SK-N-SH treated with all-trans-retinoic acid at 6 μM for 48 hours (cell line): ENCODE results near the gene ESPNL.

Experiments
- ATAC-seq: fragments of 200-7000 bp; cut with Tn5 transposase; 3 replicates; pipeline ENCODE4 v1.9.1; 2020; ENCODE audit warnings: mild to moderate bottlenecking, moderate library complexity
- ARNTL ChIP-seq: fragments of 450-650 bp; formaldehyde crosslinking; IDR thresholded peaks from 2 replicates; pipeline ENCODE4 v1.5.0; 2020; ENCODE audit warnings: low read depth, mild to moderate bottlenecking, moderate library complexity, borderline replicate concordance
- CSDC2 ChIP-seq: fragments of 250-450 bp; sonication (Bioruptor Pico); IDR thresholded peaks from 2 replicates; pipeline ENCODE4 v1.5.0; 2020; ENCODE audit warnings: mild to moderate bottlenecking, moderate library complexity
- GLIS3 ChIP-seq: fragments of 250-450 bp; sonication (Bioruptor Pico); IDR thresholded peaks from 2 replicates; pipeline ENCODE4 v1.5.0; 2020; ENCODE audit warnings: mild to moderate bottlenecking, moderate library complexity
- ISL1 ChIP-seq: fragments of 250-450 bp; sonication (Bioruptor Pico); IDR thresholded peaks from 2 replicates; pipeline ENCODE4 v2.1.2; 2022; ENCODE audit warnings: mild to moderate bottlenecking, moderate library complexity
- OSR1 ChIP-seq: fragments of 250-450 bp; sonication (Bioruptor Pico); IDR thresholded peaks from 2 replicates; pipeline ENCODE4 v1.8.0; 2022; ENCODE audit warnings: moderate library complexity, mild to moderate bottlenecking, inconsistent platforms
- PPARA ChIP-seq: fragments of 250-450 bp; sonication (Bioruptor Pico); IDR thresholded peaks from 2 replicates; pipeline ENCODE4 v1.5.0; 2020; ENCODE audit warnings: mild to moderate bottlenecking, borderline replicate concordance
- RARB ChIP-seq: fragments of 250-450 bp; sonication (Bioruptor Pico); IDR thresholded peaks from 2 replicates; pipeline ENCODE4 v1.8.0; 2021; ENCODE audit warnings: mild to moderate bottlenecking, moderate library complexity
- SNAI2 ChIP-seq: fragments of 250-450 bp; sonication (Bioruptor Pico); IDR thresholded peaks from 2 replicates; pipeline ENCODE4 v1.5.0; 2020; ENCODE audit warnings: mild to moderate bottlenecking, moderate library complexity
- TCF4 ChIP-seq: fragments of 250-450 bp; sonication (Bioruptor Pico); IDR thresholded peaks from 2 replicates; pipeline ENCODE4 v1.8.0; 2021; ENCODE audit warnings: mild to moderate bottlenecking, moderate library complexity, borderline replicate concordance
- ZFP3 ChIP-seq: fragments of 250-450 bp; sonication (Bioruptor Pico); IDR thresholded peaks from 2 replicates; pipeline ENCODE4 v1.5.0; 2020; ENCODE audit warnings: mild to moderate bottlenecking, moderate library complexity
- ZFP30 ChIP-seq: fragments of 450-650 bp; formaldehyde crosslinking; IDR thresholded peaks from 2 replicates; pipeline ENCODE4 v1.5.0; 2022; ENCODE audit warnings: mild to moderate bottlenecking, moderate library complexity
- ZNF565 ChIP-seq: fragments of 450-650 bp; formaldehyde crosslinking; conservative IDR thresholded peaks from 2 replicates; pipeline ENCODE4 v1.5.0; 2020; ENCODE audit warnings: low read depth, mild to moderate bottlenecking, moderate library complexity
- ZNF70 ChIP-seq: fragments of 450-650 bp; formaldehyde crosslinking; IDR thresholded peaks from 2 replicates; pipeline ENCODE4 v1.5.0; 2020; ENCODE audit warnings: mild to moderate bottlenecking, moderate library complexity
- ZNF8 ChIP-seq: fragments of 450-650 bp; formaldehyde crosslinking; IDR thresholded peaks from 2 replicates; pipeline ENCODE4 v1.5.0; 2020; ENCODE audit warnings: mild to moderate bottlenecking, moderate library complexity
- TF ChIP-seq, protein P1 (sequence below): fragments of 250-450 bp; sonication (Bioruptor Pico); IDR thresholded peaks from 2 replicates; pipeline ENCODE4 v1.5.1; 2021; ENCODE audit warnings: mild to moderate bottlenecking, moderate library complexity
- TF ChIP-seq, protein P2 (sequence below): fragments of 250-450 bp; sonication (Bioruptor Pico); IDR thresholded peaks from 2 replicates; pipeline ENCODE4 v1.8.0; 2020; ENCODE audit warnings: mild to moderate bottlenecking, moderate library complexity, borderline replicate concordance
- TF ChIP-seq, protein P3 (sequence below): fragments of 250-450 bp; sonication (Bioruptor Pico); IDR thresholded peaks from 2 replicates; pipeline ENCODE4 v1.8.0; 2021; ENCODE audit warnings: low read depth, mild to moderate bottlenecking, moderate library complexity, borderline replicate concordance
- TF ChIP-seq, protein P4 (sequence below): fragments of 250-450 bp; sonication (Bioruptor Pico); IDR thresholded peaks from 2 replicates; pipeline ENCODE4 v1.5.1; 2020; ENCODE audit warnings: low read depth, mild to moderate bottlenecking, moderate library complexity
- TF ChIP-seq, protein P5 (sequence below): fragments of 250-450 bp; sonication (Bioruptor Pico); IDR thresholded peaks from 2 replicates; pipeline ENCODE4 v1.5.0; 2020; ENCODE audit warnings: mild to moderate bottlenecking, moderate library complexity

Gene ESPNL

DNA sequence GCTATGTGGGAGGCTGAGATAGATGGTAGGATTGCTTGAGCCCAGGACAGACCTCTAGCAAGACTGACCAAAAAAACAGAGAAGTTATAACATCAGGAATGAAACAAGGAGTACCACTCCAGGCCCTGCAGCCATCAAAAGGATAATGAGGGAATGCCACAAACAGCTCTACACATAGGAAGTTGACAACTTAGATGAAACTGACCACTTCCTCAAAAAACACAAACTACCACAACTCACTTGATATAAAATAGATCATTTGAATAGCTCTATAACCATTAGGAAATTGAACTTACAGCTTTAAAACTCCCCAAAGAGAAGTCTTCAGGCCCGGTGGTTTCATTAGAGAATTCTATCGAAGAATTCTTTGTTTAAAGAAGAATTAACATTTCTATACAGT is 12.9 kb upstream of the ESPNL start:
- ATAC-seq: no peak
- TF ChIP-seq PPARA (CRISPR knock-in tag): no peak
- TF ChIP-seq, protein P1, sequence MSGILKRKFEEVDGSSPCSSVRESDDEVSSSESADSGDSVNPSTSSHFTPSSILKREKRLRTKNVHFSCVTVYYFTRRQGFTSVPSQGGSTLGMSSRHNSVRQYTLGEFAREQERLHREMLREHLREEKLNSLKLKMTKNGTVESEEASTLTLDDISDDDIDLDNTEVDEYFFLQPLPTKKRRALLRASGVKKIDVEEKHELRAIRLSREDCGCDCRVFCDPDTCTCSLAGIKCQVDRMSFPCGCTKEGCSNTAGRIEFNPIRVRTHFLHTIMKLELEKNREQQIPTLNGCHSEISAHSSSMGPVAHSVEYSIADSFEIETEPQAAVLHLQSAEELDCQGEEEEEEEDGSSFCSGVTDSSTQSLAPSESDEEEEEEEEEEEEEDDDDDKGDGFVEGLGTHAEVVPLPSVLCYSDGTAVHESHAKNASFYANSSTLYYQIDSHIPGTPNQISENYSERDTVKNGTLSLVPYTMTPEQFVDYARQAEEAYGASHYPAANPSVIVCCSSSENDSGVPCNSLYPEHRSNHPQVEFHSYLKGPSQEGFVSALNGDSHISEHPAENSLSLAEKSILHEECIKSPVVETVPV: no peak

DNA sequence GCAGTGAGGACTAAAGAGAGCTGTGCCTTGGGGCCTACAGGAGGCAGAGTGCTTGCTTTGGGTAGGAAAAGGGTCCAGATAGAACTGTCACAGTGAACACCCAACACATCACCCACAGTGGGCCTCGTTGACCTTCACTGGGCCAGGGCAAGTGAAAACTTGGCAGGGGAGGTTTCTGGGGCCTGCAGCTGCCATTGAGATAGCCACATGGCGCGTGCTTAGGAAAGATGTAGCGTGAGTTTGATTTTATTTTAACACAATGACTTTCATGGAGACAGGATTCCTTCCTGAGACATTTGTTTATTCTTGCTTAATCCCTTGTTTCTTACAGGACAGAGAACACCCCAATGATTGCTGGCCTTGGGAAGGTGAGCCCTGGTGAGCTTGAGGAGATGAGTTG is 9.3 kb upstream of the ESPNL start:
- ATAC-seq: no peak

DNA sequence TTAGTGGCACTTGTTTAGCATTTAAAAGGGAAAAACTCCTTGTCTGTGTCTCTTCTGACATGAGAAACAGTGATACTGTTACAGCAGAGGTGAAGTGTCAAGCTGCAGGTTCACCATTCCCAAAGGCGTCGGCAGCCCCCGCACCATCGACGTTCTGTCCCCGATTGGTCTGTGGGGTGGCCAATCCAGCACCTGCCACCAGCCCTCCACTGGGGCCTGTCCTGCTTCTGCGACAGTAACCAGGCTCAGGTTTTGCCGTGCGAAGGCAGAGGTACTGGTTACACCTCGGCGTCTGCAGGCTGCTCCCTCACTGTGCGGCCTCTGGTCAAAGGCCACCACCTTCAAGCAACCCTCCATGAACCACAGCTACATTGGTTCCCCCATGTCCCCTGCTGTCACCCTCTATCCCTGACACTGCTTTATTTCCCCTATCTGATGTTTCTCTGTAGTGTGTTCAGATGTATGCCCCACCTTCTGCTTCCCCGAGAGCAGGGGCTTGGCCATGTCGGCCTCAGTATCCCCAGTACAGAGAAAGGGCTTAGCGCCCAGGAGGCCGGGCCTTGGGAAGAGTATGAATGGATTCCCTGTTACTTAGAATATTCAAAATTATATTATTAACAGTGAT is 8.6 kb upstream of the ESPNL start:
- TF ChIP-seq, protein P2, sequence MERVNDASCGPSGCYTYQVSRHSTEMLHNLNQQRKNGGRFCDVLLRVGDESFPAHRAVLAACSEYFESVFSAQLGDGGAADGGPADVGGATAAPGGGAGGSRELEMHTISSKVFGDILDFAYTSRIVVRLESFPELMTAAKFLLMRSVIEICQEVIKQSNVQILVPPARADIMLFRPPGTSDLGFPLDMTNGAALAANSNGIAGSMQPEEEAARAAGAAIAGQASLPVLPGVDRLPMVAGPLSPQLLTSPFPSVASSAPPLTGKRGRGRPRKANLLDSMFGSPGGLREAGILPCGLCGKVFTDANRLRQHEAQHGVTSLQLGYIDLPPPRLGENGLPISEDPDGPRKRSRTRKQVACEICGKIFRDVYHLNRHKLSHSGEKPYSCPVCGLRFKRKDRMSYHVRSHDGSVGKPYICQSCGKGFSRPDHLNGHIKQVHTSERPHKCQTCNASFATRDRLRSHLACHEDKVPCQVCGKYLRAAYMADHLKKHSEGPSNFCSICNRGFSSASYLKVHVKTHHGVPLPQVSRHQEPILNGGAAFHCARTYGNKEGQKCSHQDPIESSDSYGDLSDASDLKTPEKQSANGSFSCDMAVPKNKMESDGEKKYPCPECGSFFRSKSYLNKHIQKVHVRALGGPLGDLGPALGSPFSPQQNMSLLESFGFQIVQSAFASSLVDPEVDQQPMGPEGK (CRISPR knock-in tag): no peak
- TF ChIP-seq PPARA (CRISPR knock-in tag) (no peak), RARB (CRISPR knock-in tag) (no peak), GLIS3 (CRISPR knock-in tag) (no peak), ISL1 (CRISPR knock-in tag) (no peak), TCF4 (CRISPR knock-in tag) (no peak), ZNF70 (CRISPR knock-in tag) (no peak), ZNF565 (CRISPR knock-in tag) (no peak), SNAI2 (no peak)
- no peak for ATAC-seq

More for the DNA sequence above, 9.3 kb upstream of the ESPNL start:
- TF ChIP-seq ARNTL (CRISPR knock-in tag): no peak
- no peak for TF ChIP-seq ISL1 (CRISPR knock-in tag)
- TF ChIP-seq, protein P3, sequence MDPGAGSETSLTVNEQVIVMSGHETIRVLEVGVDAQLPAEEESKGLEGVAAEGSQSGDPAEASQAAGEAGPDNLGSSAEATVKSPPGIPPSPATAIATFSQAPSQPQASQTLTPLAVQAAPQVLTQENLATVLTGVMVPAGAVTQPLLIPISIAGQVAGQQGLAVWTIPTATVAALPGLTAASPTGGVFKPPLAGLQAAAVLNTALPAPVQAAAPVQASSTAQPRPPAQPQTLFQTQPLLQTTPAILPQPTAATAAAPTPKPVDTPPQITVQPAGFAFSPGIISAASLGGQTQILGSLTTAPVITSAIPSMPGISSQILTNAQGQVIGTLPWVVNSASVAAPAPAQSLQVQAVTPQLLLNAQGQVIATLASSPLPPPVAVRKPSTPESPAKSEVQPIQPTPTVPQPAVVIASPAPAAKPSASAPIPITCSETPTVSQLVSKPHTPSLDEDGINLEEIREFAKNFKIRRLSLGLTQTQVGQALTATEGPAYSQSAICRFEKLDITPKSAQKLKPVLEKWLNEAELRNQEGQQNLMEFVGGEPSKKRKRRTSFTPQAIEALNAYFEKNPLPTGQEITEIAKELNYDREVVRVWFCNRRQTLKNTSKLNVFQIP (CRISPR knock-in tag): no peak
- no peak for TF ChIP-seq TCF4 (CRISPR knock-in tag)
- TF ChIP-seq ZNF70 (CRISPR knock-in tag): no peak

DNA sequence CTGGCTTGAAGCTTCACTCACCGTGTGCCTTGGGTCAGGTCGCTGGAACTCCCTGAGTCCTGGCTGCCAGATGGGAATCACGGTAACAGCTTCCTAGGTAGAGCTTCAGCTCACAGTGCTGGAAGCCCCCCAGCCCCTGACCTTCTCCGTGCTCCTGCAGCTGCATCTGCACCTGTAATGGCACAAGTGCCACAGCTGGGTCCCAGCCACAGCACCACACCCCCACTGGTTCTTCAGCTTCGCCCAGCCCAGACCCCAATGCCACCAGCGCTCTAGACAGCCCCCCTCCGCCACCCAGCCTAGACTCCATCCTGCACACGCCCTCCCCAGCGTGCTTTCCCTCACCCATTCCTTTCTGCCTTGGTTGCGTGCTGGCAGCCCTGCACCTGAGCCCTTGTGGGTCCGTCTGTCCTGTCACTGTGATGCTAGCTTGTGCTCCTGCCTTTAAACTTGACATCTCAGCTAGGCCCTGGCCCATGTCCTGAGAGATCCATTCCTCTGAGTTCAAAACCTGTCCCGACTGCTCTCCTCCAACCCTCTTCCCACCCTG is 7.6 kb upstream of the ESPNL start:
- no peak for ATAC-seq
- no peak for TF ChIP-seq ZNF565 (CRISPR knock-in tag)
- TF ChIP-seq, protein P1: no peak
- TF ChIP-seq TCF4 (CRISPR knock-in tag): no peak
- TF ChIP-seq, protein P4, sequence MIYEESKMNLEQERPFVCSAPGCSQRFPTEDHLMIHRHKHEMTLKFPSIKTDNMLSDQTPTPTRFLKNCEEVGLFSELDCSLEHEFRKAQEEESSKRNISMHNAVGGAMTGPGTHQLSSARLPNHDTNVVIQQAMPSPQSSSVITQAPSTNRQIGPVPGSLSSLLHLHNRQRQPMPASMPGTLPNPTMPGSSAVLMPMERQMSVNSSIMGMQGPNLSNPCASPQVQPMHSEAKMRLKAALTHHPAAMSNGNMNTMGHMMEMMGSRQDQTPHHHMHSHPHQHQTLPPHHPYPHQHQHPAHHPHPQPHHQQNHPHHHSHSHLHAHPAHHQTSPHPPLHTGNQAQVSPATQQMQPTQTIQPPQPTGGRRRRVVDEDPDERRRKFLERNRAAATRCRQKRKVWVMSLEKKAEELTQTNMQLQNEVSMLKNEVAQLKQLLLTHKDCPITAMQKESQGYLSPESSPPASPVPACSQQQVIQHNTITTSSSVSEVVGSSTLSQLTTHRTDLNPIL (CRISPR knock-in tag): no peak
- no peak for TF ChIP-seq ARNTL (CRISPR knock-in tag)
- TF ChIP-seq ZFP30 (CRISPR knock-in tag): no peak
- TF ChIP-seq, protein P3 (CRISPR knock-in tag): no peak
- no peak for TF ChIP-seq CSDC2 (CRISPR knock-in tag)
- TF ChIP-seq, protein P5, sequence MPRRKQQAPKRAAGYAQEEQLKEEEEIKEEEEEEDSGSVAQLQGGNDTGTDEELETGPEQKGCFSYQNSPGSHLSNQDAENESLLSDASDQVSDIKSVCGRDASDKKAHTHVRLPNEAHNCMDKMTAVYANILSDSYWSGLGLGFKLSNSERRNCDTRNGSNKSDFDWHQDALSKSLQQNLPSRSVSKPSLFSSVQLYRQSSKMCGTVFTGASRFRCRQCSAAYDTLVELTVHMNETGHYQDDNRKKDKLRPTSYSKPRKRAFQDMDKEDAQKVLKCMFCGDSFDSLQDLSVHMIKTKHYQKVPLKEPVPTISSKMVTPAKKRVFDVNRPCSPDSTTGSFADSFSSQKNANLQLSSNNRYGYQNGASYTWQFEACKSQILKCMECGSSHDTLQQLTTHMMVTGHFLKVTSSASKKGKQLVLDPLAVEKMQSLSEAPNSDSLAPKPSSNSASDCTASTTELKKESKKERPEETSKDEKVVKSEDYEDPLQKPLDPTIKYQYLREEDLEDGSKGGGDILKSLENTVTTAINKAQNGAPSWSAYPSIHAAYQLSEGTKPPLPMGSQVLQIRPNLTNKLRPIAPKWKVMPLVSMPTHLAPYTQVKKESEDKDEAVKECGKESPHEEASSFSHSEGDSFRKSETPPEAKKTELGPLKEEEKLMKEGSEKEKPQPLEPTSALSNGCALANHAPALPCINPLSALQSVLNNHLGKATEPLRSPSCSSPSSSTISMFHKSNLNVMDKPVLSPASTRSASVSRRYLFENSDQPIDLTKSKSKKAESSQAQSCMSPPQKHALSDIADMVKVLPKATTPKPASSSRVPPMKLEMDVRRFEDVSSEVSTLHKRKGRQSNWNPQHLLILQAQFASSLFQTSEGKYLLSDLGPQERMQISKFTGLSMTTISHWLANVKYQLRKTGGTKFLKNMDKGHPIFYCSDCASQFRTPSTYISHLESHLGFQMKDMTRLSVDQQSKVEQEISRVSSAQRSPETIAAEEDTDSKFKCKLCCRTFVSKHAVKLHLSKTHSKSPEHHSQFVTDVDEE (CRISPR knock-in tag): no peak
- no peak for TF ChIP-seq ISL1 (CRISPR knock-in tag)
- no peak for TF ChIP-seq OSR1
- TF ChIP-seq PPARA (CRISPR knock-in tag): no peak
- no peak for TF ChIP-seq ZFP3 (CRISPR knock-in tag)
- TF ChIP-seq ZNF8 (CRISPR knock-in tag): no peak
- TF ChIP-seq RARB (CRISPR knock-in tag): no peak
